Thyroid gland (tissue), 4 donors: ENCODE measurements around the gene TJAP1.

Source experiments
- POLR2A ChIP-seq, 2 donors: fragments of 450-650 bp; IDR thresholded peaks; one replicate each; pipeline ENCODE4 v1.6.1; 2017; ENCODE audit warnings: antibody characterized with exemption in 2 of 2, mild to moderate bottlenecking in 2 of 2, moderate library complexity in 1 of 2
- TF ChIP-seq, protein P1 (sequence below), 6 experiments: fragments of 200-600 bp in 3 of 6; fragments of 450-650 bp in 3 of 6; sonication (generic) in 3 of 6; IDR thresholded peaks; one replicate each; pipeline ENCODE4 v1.5.1; 2016 to 2019; ENCODE audit warnings: antibody characterized with exemption in 6 of 6, mild to moderate bottlenecking in 2 of 6, inconsistent platforms in 1 of 6, moderate library complexity in 1 of 6

GRCh38 chr6:43459535-43459934 is 17.8 kb upstream of the TJAP1 start:
- TF ChIP-seq POLR2A (IDR thresholded peaks at IDR 0.05), result no peak
- TF ChIP-seq, protein P1, sequence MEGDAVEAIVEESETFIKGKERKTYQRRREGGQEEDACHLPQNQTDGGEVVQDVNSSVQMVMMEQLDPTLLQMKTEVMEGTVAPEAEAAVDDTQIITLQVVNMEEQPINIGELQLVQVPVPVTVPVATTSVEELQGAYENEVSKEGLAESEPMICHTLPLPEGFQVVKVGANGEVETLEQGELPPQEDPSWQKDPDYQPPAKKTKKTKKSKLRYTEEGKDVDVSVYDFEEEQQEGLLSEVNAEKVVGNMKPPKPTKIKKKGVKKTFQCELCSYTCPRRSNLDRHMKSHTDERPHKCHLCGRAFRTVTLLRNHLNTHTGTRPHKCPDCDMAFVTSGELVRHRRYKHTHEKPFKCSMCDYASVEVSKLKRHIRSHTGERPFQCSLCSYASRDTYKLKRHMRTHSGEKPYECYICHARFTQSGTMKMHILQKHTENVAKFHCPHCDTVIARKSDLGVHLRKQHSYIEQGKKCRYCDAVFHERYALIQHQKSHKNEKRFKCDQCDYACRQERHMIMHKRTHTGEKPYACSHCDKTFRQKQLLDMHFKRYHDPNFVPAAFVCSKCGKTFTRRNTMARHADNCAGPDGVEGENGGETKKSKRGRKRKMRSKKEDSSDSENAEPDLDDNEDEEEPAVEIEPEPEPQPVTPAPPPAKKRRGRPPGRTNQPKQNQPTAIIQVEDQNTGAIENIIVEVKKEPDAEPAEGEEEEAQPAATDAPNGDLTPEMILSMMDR (IDR thresholded peaks at IDR 0.05), result no peak
